Type B pancreatic cell (in vitro differentiated cells): Measurements from ENCODE around the gene NEIL1. TPM values are rescaled to one million over a fixed set of nuclear protein-coding genes. Genes with fewer than 3 reads are reported as not detected.
A peak's percentile ranks its signal among the peaks of the same experiment; 100 is the strongest.
"Not testable (repeated sequence)": the region's sequence is repeated elsewhere in the genome, so short reads cannot be mapped to it uniquely, and the experiment has no call there.

Experiments
- DNase-seq: peaks from one replicate; pipeline ENCODE4 v3.0.0; 2021; ENCODE audit warnings: mixed read lengths; ENCODE audit not compliant: unreplicated experiment; ENCODE audit errors: extremely low spot score
- H3K27ac Mint-ChIP-seq: 2 replicates; pipeline ENCODE4 v1.8.0; 2021; ENCODE audit warnings: mild to moderate bottlenecking, mixed read lengths
- H3K27me3 Mint-ChIP-seq: 2 replicates; pipeline ENCODE4 v1.8.0; 2021; ENCODE audit warnings: mixed read lengths
- H3K36me3 Mint-ChIP-seq: 2 replicates; pipeline ENCODE4 v1.8.0; 2021; ENCODE audit warnings: mixed read lengths
- H3K4me1 Mint-ChIP-seq: one replicate; pipeline ENCODE4 v1.8.0; 2021; ENCODE audit warnings: mixed read lengths; ENCODE audit not compliant: unreplicated experiment
- H3K4me3 Mint-ChIP-seq: 2 replicates; pipeline ENCODE4 v1.8.0; 2021; ENCODE audit warnings: mild to moderate bottlenecking, mixed read lengths
- H3K9me3 Mint-ChIP-seq: 2 replicates; pipeline ENCODE4 v1.8.0; 2021; ENCODE audit warnings: mixed read lengths
- CTCF ChIP-seq: fragments of 200-600 bp; sonication (generic); conservative IDR thresholded peaks from 2 replicates; pipeline ENCODE4 v1.5.0; 2021; ENCODE audit warnings: antibody characterized with exemption, mild to moderate bottlenecking
- total RNA-seq: library from RNA; stranded (reverse); gene quantifications from 2 replicates; pipeline ENCODE4 v1.2.1, GENCODE V29; 2021; ENCODE audit warnings: low replicate concordance

Gene NEIL1
- total RNA-seq, 1 donor from 2014 or later: 40.4 TPM

- no peaks in the 10 kb centered on the region for H3K9me3 Mint-ChIP-seq
- H3K27me3 Mint-ChIP-seq: peaks cover 18% of the 10 kb centered on the region
- H3K27ac Mint-ChIP-seq: no peak overlapping the region
These were observed 1.9 kb downstream of the NEIL1 start for GRCh38 chr15:75348562-75349350.

DNA sequence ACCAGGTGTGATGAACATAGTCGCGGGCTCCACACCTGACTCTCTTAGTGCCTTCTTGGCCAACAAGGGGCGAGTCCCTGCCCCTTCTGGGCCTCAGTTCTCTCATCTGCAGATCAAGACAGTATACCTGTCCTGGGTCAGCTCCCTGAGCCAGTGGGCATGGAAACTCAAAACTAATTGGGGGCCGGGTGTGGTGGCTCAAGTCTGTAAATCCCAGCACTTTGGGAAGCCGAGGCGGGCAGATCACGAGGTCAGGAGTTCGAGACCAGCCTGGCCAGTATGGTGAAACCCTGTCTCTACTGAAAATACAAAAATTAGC lies 2.5 kb downstream of the NEIL1 start:
- H3K27me3 Mint-ChIP-seq: peaks cover 18% of the 10 kb centered on the region
- not testable (repeated sequence) for H3K4me1 Mint-ChIP-seq, H3K27ac Mint-ChIP-seq, DNase-seq, H3K9me3 Mint-ChIP-seq, H3K36me3 Mint-ChIP-seq
- H3K4me3 Mint-ChIP-seq: peak overlapping the region; percentile 90

More at GRCh38 chr15:75348562-75349350, 1.9 kb downstream of the NEIL1 start:
- Mint-ChIP-seq H3K4me1 (no peaks in the 10 kb centered on the region), H3K36me3 (no peaks in the 10 kb centered on the region), H3K4me3 (peak overlapping the region; percentile 90)
- DNase-seq: no peak
- no peak for TF ChIP-seq CTCF

GRCh38 chr15:75349851-75350588 lies 3.2 kb downstream of the NEIL1 start:
- Mint-ChIP-seq H3K4me3 (peak overlapping the region; percentile 58), H3K27ac (no peak overlapping the region)

DNA sequence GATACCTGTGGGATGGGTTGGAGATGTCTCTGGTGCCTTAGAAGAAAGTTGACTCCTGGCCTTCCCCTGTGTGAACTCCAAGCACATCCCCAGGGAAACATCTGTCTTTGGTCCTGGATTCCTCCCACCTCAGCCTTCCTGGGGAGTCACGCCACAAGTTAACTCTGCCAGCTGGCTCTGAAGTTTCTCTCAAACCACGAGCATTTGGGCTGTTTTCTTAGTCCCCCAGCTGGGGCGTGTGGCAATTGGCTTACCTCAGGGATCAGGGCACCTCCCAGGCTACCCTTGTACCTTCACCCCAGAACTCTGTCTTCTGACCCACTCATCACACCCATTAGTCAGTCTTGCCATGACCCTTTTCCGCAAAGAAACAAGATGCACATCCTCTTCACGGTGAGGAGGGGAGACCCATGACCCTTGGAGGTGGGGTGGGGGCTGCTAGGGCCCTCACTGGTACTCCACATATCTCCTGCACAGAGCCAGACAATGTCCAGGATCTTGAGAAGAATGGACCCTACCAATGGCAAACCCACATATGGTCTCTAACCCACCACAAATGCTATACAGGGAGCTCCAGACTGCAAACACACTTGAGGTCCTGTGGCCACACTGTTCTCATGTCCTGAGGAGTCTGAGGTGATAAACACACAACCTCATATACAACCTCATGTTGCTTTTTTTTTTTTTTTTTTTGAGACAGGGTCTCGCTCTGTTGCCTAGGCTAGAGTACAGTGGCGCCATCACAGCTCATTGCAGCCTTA lies 3.9 kb downstream of the NEIL1 start:
- no peaks in the 10 kb centered on the region for H3K4me1 Mint-ChIP-seq
- peak overlapping the region; percentile 57 for H3K4me3 Mint-ChIP-seq
- peaks cover 12% of the 10 kb centered on the region for H3K27me3 Mint-ChIP-seq
- no peak overlapping the region for H3K27ac Mint-ChIP-seq
- no peaks in the 10 kb centered on the region for H3K36me3 Mint-ChIP-seq
- no peak for DNase-seq
- TF ChIP-seq CTCF: no peak
- H3K9me3 Mint-ChIP-seq: no peaks in the 10 kb centered on the region

More at GRCh38 chr15:75349851-75350588, 3.2 kb downstream of the NEIL1 start:
- H3K27me3 Mint-ChIP-seq: peaks cover 18% of the 10 kb centered on the region
- TF ChIP-seq CTCF: no peak
- no peaks in the 10 kb centered on the region for H3K36me3 Mint-ChIP-seq
- no peak for DNase-seq
- no peaks in the 10 kb centered on the region for H3K4me1 Mint-ChIP-seq
- no peaks in the 10 kb centered on the region for H3K9me3 Mint-ChIP-seq

DNA sequence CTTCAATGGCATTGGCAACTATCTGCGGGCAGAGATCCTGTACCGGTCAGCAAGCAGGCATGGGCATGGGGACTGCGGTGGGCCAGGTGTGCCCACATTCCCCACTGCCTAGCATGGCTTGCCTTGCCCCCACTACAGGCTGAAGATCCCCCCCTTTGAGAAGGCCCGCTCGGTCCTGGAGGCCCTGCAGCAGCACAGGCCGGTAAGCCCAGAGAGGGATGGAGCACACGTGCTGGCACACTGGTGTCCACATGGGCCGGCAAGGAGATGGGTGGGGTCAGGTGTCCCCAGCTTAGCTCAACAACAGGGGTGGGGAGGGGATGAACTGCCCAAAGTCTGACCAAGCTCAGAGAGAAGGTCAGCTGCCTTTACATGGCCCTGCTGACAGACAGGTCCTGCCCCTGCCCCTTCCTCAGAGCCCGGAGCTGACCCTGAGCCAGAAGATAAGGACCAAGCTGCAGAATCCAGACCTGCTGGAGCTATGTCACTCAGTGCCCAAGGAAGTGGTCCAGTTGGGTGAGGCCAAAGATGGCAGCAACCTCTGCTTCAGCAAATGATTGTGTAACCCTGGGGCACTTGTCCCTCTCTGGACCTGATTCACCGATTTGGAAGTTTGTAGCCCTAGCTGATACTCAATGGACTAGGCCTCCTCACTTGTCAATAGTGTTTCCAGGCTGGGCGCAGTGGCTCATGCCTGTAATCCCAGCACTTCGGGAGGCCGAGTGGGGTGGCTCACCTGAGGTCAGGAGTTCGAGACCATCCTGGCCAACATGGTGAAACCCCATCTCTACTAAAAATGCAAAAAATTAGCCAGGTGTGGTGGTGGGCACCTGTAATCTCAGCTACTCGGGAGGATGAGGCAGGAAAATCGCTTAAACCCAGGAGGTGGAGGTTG lies 5.6 kb downstream of the NEIL1 start:
- no peak for DNase-seq
- Mint-ChIP-seq H3K36me3 (no peaks in the 10 kb centered on the region), H3K27ac (no peak overlapping the region), H3K9me3 (no peaks in the 10 kb centered on the region), H3K27me3 (peaks cover under 1% of the 10 kb centered on the region), H3K4me3 (no peak overlapping the region), H3K4me1 (no peaks in the 10 kb centered on the region)
- TF ChIP-seq CTCF: no peak
